Measurements from ENCODE around the gene KIF27.
"Not testable (repeated sequence)": the region's sequence is repeated elsewhere in the genome, so short reads cannot be mapped to it uniquely, and the experiment has no call there.

The KIF27 gene

DNA sequence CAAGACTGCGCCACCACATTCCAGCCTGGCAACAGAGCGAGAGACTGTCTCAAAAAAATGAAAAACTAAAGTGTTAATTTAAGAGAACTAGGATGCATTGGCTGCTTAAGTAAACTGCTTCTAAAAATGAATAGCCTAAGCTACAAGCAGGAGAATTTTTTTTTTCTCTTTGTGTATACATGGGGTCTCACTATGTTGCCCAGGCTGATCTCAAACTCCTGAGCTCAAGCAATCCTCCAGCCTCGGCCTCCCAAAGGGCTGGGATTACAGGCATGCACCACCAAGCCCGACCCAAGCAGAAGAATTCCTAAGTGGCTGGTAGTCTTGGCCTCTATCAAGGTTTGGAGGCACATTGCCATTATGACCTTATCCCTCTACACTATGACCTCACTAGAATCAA, 106.1 kb downstream of the KIF27 start:
- DNase-seq (ENCODE audit: low read depth in 2 of 2), result not testable (repeated sequence)

DNA sequence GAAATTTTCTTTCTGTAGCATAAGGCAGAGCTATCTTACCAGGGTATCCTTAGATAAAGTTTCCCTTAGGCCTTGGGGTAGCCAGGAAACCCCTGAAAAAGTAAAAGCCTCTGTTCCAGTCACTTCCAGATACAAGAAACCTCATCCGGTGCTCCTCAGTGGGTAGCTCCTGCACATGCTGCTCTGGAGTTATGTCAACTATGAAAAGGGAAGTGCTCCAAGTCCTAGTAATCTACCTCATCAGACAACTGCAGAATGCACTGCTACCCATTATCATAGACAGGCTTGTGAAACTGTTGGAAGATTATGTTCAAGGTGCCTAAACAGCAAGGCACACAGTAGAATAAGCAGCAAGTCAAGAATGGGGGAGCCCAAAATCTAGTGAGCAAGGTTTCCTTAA, 112.0 kb downstream of the KIF27 start:
- not testable (repeated sequence) for DNase-seq (ENCODE audit: low read depth in 2 of 2)

DNA sequence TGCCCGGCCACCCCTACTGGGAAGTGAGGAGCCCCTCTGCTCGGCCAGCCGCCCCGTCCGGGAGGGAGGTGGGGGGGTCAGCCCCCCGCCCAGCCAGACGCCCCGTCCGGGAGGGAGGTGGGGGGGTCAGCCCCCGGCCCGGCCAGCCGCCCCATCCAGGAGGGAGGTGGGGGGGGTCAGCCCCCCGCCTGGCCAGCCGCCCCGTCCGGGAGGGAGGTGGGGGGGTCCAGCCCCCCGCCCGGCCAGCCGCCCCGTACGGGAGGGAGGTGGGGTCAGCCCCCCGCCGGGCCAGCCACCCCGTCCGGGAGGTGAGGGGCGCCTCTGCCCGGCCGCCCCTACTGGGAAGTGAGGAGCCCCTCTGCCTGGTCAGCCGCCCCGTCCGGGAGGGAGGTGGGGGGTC, 116.8 kb downstream of the KIF27 start:
- DNase-seq (ENCODE audit: low read depth in 2 of 2), result not testable (repeated sequence)

DNA sequence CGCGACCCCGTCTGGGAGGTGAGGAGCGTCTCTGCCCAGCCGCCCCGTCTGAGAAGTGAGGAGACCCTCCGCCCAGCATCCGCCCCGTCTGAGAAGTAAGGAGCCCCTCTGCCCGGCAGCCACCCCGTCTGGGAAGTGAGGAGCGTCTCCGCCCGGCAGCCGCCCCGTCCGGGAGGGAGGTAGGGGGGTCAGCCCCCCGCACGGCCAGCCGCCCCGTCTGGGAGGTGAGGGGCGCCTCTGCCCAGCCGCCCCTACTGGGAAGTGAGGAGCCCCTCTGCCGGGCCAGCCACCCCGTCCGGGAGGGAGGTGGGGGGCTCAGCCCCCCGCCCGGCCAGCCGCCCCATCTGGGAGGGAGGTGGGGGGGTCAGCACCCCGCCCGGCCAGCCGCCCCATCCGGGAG, 117.3 kb downstream of the KIF27 start:
- not testable (repeated sequence) for DNase-seq (ENCODE audit: low read depth in 2 of 2)

DNA sequence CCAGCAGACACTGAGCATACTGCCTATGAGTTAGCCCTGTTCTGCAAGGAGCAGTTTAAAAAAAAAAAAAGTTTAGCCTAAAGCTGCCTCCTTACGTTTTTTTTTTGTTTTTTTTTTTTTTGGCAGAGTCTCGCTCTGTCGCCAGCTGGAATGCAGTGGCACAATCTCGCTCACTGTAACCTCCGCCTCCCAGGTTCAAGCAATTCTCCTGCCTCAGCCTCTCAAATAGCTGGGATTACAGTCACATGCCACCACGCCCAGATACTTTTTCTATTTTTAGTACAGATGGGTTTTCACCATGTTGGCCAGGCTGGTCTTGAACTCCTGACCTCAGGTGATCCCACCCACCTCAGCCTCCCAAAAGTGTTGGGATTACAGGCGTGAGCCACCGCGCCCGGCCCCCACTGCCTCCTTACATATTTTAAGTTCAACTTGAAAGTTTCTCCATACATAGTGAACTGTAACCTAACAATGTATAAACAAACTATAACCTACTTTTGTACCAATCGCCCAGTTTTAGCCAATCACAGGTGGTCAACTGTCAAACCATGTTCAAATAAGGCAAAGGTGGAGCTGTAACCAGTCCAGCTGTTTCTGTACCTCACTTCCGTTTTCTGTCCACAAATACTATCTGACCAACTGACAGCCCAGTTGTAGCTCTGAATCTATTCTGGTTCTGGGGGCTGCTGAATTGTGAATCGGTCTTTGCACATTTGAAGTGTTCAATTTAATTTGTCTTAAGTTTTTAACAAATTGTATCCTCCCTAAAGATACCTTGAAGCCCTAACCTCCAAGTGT, 120.8 kb downstream of the KIF27 start:
- no peak for DNase-seq (ENCODE audit: low read depth in 2 of 2)

DNA sequence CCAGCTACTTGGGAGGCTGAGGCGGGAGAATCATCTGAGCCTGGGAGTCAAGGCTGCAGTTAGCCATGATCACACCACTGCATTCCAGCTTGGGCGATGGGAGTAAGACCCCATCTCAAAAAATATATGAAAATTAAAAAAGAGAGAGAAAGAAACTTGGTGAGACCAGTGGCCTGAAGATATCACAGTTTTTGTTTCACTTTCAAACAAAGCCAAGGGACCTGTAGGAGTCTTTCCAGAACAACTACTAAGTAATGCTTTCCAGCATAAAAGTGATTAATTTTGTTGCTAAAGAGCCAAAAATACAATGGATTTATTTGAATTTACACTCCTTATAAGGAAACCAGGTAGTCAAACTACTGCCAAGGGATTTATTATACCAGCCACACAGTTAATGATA, 127.2 kb downstream of the KIF27 start:
- DNase-seq (ENCODE audit: low read depth in 2 of 2), result no peak

DNA sequence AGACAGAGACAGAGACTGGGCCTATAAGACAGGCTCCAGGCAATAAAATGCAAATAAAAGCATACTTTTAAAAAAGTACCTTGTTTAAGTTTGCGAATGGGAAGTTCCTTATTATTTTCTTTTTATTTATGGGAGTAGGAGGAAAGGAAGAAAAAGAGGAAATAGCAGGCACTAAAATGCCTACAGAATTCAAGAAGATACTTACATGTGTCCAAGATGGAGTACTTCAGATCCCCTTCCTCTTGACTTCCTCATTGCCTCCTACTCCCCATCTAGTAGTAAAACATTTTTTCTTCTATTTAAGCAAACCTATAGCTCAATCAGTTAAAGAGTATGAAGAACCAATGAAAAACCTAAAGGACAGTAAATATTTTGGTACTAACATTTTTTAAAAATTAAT, 128.5 kb downstream of the KIF27 start:
- DNase-seq (ENCODE audit: low read depth in 2 of 2), result no peak
